GM23248 (cell line): Measurements from ENCODE around the gene ATAD1.

ENCODE experiments used
- EZH2 ChIP-seq: fragments of 200-600 bp; sonication (generic); IDR thresholded peaks from 2 replicates; pipeline ENCODE4 v1.6.1; 2018; ENCODE audit warnings: antibody characterized with exemption, mild to moderate bottlenecking; ENCODE audit not compliant: insufficient read depth, poor library complexity, severe bottlenecking
- EZH2phosphoT487 ChIP-seq: fragments of 200-600 bp; sonication (generic); IDR thresholded peaks from 2 replicates; pipeline ENCODE4 v1.6.1; 2018; ENCODE audit warnings: antibody characterized with exemption, moderate library complexity, mild to moderate bottlenecking, low read depth; ENCODE audit not compliant: insufficient read depth

DNA sequence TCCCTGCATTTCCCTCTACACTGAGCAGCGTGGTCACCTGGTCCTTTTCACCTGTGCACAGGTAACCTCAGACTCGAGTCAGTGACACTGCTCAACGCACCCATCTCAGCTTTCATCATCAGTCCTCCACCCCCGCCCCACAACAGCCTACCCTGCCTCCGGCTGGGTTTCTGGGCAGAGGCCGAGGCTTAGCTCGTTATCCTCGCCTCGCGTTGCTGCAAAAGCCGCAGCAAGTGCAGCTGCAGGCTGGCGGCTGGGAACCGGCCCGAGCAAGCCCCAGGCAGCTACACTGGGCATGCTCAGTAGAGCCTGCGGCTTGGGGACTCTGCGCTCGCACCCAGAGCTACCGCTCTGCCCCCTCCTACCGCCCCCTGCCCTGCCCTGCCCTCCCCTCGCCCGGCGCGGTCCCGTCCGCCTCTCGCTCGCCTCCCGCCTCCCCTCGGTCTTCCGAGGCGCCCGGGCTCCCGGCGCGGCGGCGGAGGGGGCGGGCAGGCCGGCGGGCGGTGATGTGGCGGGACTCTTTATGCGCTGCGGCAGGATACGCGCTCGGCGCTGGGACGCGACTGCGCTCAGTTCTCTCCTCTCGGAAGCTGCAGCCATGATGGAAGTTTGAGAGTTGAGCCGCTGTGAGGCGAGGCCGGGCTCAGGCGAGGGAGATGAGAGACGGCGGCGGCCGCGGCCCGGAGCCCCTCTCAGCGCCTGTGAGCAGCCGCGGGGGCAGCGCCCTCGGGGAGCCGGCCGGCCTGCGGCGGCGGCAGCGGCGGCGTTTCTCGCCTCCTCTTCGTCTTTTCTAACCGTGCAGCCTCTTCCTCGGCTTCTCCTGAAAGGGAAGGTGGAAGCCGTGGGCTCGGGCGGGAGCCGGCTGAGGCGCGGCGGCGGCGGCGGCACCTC, 45.3 kb upstream of the ATAD1 start, which contains the start of the genes KLLN and PTEN:
- TF ChIP-seq EZH2 = no peak
- TF ChIP-seq EZH2phosphoT487 = no peak
